ENCODE results near the gene IGIP.
"Not testable (repeated sequence)": the region's sequence is repeated elsewhere in the genome, so short reads cannot be mapped to it uniquely, and the experiment has no call there.

The IGIP gene

DNA sequence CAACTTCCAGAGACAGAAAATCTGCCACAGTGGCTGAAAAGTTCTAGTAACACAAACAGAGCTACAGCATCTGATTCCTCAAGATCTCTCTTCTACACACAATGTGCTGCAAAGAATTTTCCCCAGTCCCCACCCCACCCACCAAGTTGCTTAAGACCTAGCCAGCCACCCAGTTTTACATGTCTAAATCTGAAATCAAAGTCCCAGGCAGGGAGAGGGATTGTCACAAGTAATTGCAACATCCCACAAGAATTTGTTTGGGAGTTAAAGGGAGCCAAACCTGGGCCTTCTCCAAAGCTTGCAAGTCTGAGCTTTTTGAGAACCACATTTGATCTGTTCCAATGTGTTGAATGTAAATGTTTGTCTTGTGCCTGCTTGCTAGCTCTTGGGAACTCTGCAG, 15.5 kb downstream of the IGIP start:
- DNase-seq (ENCODE audit: low read depth in 3 of 3): no peak

DNA sequence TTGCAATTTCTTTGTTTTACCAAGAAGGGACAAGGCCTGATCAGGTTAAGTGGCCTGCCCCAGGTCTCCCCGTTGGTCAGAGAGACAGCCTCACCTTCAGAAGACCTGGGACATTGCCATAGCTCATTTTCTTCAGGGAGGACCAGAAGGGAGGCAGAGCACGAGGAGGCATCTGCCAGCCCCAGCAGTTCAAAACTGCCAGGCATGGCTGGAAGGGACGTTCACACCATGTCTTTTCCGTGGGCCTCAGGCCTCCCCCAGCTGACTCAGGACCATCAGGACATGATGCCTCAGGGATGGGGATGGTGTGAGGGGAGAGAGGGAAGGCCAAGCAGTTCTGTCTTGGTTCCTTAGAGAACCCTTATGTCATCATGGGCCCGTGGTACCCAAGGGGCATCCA, 16.5 kb downstream of the IGIP start:
- no peak for DNase-seq (ENCODE audit: low read depth in 3 of 3)

DNA sequence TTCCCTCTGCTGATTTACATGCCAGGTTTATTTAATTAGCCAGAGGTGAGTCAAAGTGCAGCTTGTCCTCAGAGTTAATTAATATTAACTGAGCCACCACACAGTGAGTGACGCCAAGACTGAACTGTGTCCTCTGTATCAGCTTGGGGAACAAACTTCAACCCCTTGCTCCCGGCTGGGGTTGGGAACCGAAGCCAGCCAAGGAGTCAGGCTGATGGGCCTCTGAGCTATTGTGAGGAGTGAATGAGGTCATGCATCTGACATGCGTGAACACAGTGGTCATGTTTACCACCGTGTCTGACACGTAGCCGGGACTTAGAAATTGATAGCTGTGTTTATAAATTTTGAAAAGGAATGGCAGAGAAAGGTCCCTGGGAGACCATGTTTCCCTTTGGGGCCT, 17.1 kb downstream of the IGIP start:
- no peak for DNase-seq (ENCODE audit: low read depth in 3 of 3)

DNA sequence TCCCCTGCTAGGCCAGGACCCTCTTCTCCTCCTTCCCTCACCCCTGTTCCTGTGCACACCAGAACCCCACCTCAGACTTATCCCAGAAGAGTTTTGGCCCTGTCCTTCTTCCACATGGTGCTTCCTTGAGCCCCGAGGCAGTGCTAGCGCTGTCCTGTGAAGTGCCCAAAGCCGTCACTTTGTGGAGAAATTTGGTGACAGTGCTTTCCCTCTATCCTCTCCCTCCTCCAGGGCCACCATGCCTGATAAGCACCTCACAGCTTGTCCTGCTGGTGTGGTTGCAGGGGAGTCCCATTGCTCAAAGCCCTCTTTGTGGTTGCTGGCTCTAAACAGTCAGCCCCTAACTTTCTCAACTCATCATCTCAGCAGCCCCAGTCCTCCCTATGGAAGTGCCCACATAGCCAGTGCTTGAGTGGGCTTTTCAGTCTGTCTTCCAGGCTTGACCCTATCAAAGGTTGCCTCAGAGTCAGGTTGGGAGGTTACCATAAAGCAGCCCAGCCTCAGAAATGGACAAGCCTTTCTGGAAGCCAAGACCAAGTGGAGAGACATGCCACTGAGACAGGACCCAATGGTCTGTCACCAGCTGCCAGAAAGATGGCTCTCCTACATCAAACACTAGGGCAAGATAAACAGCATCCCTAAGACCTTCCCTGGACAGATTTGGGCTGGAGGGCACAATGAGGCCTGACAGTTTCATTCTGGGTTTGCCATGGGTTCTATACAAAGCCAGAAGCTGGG, 18.0 kb downstream of the IGIP start:
- DNase-seq (ENCODE audit: low read depth in 3 of 3): no peak

DNA sequence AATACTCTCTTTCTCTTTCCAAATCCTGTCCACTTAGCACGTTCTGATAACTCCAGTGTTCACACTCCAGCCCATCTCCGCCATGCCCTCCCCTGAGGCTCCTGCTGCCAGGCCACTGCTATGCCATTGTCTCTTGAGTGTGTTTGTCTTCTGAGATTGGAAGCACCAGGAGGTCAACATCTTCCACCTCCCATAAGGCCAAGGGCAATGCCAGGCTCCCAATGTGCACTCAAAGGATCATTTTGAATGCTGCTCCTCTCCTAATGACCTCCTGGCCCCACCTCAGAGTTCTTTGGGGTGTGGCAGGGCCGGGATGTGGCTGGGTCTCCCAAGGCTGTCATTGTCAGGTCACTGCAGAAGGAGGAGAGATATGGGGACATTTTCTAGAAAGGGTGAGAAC, 19.5 kb downstream of the IGIP start:
- no peak for DNase-seq (ENCODE audit: low read depth in 3 of 3)

DNA sequence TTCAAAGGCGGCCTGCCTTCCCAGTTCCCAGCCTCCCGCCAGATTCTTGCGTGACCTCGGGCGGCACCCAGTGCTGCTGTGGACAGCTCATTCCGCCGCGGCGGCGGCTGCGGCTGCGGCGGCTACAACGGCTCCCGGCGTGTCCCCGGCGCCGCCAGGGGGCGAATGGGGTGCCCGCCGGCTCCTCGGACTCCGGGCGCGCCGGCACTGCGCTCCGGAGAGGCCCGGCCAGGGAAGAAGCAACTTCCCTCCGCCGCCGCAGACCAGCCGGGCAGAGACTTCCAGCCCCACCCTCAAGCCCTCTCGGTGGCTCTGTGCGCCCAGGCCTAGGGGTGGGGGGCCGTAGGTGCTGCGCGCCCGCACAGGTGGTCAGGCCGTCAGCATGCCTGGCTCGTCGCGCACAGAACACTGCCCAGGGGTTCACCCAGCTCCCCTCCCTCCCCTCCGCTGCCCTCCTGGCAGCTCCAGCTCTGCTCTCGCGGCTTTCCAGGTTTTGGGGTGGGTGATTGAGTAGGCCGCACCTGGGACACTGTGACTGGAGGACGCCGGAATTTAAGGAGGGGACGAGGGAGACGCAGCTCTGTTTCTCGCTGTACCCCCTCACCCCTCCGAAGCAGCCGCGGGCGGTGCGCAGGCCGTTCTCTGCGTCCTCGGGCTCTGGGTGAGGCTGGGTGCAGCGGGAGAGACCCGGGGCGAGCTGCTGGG, 20.2 kb downstream of the IGIP start:
- DNase-seq (ENCODE audit: low read depth in 3 of 3): peak in 2 of 3 experiments; percentile 12 to 53

DNA sequence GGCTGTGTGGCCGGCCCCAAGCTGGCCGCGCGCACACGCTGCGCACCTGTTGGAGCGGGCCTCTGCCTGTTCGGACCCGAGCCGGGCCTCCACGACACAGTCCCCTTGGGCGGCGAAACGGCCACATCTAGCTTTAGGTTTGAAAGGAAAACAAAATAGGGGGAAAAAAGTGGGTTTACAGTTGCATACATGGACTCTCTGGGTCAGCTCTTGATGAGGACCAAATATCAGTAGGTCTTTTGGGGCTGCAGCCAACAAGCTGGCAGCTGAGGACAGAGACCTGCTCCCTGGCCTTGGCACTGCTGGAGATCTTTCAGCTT, 20.7 kb downstream of the IGIP start:
- no peak for DNase-seq (ENCODE audit: low read depth in 3 of 3)

DNA sequence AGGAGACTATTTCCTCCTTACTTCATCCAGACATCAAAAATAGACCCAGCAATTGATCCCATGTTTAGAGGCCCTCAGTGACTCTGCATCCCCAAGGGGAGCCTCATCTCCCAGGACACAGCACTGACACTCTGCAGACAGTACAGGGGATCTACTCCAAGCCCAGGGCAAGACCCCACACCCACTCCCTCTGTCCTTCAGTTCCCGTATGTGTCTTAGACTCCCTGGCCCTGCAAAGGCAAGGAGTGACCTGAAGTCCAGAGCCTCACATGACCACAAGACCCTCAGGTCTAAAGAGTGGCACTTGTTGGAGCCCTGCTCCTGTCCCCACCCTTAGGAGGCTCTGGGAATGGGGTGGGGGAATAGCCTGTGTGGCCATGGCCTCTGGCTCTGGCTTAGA, 21.7 kb downstream of the IGIP start:
- no peak for DNase-seq (ENCODE audit: low read depth in 3 of 3)

DNA sequence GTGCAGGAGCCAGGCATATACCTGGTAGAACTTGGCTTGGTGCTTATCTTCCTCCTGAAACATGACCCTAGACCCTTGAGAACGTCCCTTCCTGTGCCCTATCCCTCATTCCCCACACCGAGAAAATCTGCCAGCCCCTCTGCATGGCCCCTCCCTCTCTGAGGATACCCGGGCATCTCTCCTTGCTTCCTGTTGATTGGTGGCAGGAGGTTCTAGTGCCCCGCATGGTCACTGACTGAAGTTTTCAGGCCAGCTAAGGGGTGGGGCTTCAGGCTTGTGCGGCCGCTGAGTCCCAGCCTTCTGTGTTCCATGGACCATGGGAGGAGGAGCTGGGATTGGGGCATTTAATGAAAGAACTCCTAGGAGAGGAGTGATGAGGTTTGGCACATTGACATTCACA, 22.8 kb downstream of the IGIP start:
- DNase-seq (ENCODE audit: low read depth in 3 of 3): no peak

DNA sequence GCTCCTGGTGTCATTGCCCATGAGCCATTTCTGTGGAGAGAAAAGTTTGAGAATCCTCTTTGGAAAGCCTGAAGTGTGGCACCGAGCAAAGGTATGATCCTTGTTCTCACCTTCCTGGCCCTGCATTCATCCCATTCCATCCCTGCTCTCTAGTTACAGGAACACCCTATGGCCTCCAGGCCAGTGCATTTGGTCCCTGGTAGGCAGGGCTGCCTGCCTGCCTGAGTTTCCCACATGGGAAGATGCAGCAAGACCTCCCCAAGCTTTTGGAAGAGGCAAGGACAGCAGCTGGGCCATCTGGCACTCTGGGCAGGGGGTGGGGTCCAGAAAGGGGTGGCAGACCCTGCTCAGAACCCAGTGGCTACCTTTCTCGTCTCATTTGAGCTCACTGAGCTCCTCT, 24.5 kb downstream of the IGIP start:
- DNase-seq (ENCODE audit: low read depth in 3 of 3): no peak

DNA sequence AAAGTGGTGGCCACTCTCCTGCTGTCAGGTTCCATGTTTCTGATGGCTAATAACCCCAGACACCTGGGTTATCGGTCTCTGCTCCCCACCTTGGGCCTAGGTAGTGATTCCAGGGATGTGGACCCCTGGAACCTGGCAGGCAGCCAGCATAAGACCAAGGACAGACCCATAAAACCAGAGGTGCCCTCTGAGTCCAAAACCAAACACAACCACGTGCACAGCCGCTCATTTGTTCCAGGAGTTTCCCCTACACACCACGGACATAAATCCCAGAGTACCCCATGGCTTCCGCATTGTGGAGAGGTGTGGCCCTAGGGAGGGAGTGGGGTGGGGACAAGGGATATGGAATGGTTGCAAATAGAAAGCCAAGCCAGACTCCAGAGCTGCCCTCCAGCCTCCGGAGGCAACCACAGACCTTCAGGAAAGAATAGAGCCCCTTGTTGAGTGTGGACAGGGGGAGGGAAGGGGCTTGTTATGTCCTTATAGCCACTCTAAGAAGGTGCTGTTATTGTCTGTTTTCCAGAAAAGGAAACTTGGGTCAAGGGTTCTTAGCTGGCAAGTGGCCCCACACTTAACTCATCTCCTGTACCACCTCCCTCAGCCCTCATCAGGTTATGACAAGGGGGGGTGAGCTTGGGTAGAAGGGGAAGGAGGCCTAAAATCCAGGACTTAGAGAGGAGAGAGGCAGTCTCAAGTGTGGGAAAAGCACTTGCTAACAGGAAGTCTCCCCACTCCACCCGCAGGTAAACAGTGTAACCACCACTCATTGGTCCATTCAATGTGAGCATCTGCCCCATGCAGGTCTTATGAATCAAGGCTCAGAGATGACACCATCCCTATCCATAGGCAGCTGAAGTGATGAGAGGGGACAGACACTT, 25.6 kb downstream of the IGIP start:
- DNase-seq (ENCODE audit: low read depth in 3 of 3): no peak

DNA sequence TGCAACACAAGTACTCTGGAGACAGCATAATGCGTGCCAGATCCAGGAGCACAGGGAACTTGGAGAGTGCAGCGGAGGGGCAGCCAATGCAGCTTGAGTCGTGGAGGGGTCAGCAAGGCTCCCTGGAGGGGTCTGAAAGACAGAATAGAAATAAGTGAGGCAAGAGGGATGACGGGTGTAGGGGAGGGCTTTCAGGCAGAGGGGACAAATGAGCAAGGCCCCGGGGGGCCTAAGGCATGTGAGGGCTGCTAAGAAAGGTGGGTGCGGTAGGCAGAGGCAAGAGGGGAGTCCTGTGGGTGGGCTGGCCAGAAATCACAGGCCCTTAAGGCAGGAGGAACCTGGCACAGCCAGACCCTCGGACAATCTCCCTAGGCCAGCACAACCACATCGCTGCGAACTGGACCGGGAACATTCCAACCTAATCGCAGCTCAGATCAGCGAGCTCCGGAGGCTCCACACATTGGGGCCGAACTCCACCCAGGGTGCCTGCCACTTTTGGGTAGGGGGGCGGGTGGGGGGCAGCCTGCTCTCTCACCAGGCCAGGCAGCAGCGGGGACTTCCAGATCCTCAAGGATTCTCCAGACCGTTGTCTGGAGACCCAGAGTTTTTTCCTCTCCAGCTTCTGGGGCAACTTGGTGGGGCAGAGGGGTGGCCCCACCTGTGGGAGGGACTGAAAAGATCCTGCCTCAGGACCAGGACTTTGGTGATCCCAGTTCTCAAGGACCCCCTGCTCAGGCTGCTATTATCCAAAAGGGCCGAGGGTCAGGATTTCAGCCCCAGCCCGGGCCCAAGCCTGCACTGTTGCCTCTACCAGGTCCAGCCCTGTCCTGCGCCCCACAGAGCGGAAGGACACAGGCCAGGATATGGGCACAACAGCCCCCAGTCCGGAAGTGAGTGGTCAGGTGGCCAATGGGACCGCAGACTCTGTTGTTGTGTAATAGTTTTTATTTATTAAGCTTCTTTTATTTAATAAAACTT, 26.6 kb downstream of the IGIP start:
- no peak for DNase-seq (ENCODE audit: low read depth in 3 of 3)

DNA sequence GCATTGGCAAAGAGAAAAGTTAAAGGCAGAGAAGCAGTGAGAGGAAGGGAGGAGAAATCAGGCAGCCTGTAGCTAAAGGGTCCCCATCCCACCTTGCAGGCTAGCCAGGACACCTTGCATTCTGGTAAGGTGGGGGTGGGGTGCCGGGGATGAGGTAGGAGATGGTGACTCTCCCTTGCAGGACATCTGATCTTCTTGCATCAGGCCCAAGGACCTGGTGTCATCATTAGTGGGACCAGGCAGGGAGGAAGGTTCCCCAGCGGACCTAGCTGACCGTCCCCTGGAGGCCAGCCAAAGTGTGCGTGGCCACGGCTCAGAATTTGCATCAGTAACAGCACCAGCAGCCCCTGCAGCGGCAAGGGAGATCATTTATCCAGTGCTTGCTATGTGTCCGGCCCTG, 27.5 kb downstream of the IGIP start:
- no peak for DNase-seq (ENCODE audit: low read depth in 3 of 3)

DNA sequence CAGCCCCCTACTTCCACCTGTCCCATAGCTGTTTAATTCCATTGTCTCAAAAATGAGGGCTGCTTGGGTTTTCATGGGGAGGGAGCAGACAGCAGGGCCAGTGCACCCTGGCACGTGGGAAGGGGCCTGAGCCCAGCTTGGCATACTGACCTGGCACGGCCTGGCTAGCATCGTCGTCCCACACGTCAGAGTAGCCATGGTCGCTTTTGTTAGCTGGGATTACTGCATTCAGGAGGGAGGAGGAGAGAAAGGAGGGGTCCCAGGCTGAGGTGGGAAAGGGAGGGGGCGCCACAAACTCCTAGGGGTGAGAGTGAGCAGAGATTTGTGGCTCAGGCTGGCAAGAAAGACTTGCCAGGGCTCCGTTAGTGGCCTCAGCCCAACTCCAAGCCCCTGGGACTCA, 28.2 kb downstream of the IGIP start:
- DNase-seq (ENCODE audit: low read depth in 3 of 3): no peak

DNA sequence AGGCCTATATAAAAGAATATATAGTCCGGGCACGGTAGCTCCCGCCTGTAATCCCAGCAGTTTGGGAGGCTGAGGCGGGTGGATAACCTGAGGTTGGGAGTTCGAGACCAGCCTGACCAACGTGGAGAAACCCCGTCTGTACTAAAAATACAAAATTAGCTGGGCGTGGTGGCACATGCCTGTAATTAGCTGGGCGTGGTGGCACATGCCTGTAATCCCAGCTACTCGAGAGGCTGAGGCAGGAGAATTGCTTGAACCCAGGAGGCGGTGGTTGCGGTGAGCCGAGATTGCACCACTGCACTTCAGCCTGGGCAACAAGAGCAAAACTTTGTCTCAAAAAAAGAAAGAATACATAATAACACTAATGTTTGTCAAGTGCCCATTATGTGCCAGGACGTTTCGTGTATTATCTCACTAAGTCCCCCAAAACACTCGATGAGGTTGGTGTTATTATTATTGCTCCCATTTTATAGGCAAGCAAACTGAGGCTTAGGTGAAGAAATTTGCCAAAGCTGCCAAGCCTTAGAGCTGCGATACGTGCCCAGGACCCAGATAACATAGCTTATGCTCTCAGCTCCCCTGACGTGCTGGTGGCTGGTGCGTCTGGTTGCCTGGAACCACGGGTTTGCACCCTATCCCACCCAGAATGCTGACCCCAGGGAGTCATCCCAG, 29.1 kb downstream of the IGIP start:
- not testable (repeated sequence) for DNase-seq (ENCODE audit: low read depth in 3 of 3)

DNA sequence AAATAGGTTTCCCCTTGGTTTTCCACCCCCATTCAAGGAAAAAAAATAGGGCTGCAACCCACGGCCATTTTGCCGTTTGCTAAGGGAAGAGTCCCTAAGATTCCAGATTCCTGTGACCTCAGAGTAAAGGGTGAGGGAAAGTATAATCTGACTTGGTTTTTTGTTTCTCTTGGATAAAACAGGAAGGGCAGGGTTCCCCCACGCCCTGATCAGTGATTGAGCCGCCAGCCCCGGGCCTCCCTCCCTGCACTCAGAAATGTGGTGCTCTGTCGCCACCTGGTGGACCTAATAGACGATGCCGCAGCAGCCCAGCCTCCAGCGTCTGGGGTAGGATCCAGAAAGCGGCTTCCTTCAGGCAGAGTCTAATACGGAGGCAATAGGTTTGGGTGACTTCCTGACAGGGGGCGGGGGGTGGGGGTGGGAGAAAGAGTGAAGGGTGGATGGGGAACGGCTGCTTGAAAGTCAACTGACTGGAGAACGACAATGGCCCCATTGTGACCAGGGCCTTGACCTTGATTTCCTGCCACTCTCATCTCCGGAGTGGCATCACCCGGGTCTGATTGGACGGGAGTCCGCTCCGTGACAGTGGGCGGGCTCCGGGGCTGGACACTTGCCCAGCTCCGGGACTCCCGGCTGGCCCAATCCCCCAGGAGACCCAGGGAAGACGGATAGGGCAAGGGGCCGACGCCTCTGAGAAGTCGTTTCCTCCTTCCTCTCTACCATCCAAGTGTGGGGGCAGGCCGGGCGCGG, 31.5 kb downstream of the IGIP start:
- peak; percentile 76 to 85 (median 83) for DNase-seq (ENCODE audit: low read depth in 3 of 3)

DNA sequence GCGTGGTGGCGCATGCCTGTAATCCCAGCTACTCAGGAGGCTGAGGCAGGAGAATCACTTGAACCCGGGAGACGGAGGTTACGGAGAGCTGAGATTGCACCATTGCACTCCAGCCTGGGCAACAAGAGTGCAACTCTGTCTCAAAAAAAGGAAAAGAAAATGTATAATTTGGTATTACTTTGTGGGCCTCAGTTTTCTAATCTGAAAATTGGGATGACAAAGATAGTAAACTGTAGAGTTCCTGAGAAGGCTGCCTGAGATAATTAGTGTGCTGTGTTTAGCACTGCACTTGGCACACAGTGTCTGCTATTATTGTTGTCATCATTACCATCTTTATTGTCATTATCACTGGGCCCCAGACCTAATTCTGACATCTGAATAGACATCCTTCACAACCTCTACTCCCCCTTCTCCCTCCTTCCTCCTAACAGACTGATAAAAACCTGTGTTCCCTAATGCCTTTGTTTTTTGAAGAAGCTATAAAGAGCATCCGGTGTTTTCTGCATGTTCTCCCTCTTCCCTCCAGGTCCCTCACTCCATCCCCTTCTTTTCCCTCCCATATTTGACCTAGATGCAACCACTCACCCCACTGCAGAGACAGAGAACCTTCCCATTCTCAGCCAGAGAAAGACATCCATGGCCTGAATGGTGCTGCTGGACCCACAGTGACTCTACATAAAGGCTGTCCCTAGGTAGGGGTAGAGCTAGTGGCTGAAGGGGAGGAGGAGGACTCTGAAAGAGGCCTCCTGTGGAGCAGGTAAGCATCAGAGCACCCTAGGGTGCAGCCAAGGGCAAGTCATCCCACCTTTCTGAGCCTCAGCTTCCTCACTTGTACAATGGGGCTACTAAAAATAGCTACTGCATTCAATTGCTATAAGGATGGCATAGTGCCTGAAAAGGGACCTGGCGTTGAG, 33.5 kb downstream of the IGIP start:
- no peak for DNase-seq (ENCODE audit: low read depth in 3 of 3)

DNA sequence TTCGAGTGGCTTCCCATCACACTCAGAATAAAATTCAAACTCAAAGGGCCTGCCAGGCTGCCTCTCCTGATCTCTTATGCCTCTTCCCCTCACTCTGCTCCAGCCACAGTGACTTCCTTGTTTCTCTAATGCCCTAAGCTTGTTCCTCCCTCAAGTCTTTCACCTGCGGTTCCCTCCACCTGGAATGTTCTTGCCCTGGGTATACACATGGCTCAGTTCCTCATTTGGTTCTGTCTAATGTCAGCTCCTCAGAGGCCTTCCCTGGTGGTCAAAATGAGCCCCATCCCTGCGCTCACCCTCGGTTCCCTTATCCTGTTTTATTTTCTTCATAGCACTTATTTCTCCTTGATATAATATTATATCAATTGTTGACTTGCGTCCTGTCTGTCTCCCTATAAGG, 36.5 kb downstream of the IGIP start:
- no peak for DNase-seq (ENCODE audit: low read depth in 3 of 3)

DNA sequence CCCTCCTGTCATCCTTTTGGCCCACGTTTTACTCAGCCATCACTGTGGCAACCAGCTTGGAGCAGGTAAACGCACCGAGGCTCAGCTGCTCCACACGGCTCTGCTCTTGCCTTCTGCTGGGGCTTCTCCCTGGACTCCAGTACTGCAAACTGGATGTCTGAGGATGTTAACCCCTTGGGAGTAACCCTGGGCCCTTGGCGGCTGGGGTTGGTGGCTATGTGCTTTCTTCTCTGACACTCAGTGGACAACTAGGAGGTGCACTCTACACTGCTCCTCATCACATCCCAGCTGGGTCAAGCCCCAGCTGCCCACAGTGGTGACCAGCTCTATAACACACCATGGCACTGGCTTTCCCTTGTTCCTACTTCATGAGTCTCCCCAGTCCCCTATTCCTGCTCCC, 37.0 kb downstream of the IGIP start:
- DNase-seq (ENCODE audit: low read depth in 3 of 3): no peak

All from stimulated activated CD4-positive, alpha-beta T cell treated with anti-CD3 and anti-CD28 coated beads, TNF-alpha, amount 100 ng/mL, for 24 hours (primary cell).